Astrocyte of the hippocampus (primary cell): ENCODE results near the gene CBY1.

Source experiments
- DNase-seq: peaks from one replicate; pipeline ENCODE4 v3.0.0; 2011; ENCODE audit warnings: low read depth, low spot score

CBY1 gene

GRCh38 chr22:38700789-38701628 lies 44.6 kb downstream of the CBY1 start, which contains the start of gene JOSD1:
Gene JOSD1 (minus strand): TSS chr22:38700943. CDS start chr22:38699987, 956 bp downstream.
- peak; percentile 99 for DNase-seq

DNA sequence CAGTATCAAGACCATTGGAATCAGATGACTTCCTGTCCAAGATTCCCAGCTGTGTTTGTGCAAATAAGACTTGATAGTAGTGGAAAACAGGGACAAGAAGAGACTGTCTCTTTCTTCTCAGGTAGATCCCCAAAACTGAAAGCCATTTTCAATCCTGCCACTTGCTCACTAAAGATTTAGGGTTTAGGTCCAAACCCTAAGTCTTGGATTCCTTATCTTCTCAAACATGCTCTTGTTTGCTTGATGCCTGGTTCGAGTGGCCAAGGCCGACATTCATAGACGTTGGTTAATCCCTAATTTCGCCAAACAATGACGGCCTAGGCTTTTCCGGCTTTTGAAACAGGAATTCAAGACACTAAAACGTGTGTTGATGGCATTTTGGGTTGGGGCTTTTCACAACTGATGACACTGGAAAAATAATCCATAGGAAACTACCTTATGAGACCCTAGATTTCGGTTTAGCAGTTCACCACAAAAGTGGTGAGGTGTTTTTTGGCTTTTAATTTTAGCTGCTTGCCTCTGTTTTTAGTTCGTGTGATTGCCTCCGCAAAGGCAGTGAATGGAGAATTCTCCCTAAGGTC lies 48.3 kb downstream of the CBY1 start:
- DNase-seq = no peak

GRCh38 chr22:38705235-38706100 lies 49.0 kb downstream of the CBY1 start, which contains the start of gene GTPBP1:
Gene GTPBP1 (plus strand): TSS chr22:38705944. CDS start chr22:38705956, 12 bp downstream.
- DNase-seq = peak; percentile 100

DNA sequence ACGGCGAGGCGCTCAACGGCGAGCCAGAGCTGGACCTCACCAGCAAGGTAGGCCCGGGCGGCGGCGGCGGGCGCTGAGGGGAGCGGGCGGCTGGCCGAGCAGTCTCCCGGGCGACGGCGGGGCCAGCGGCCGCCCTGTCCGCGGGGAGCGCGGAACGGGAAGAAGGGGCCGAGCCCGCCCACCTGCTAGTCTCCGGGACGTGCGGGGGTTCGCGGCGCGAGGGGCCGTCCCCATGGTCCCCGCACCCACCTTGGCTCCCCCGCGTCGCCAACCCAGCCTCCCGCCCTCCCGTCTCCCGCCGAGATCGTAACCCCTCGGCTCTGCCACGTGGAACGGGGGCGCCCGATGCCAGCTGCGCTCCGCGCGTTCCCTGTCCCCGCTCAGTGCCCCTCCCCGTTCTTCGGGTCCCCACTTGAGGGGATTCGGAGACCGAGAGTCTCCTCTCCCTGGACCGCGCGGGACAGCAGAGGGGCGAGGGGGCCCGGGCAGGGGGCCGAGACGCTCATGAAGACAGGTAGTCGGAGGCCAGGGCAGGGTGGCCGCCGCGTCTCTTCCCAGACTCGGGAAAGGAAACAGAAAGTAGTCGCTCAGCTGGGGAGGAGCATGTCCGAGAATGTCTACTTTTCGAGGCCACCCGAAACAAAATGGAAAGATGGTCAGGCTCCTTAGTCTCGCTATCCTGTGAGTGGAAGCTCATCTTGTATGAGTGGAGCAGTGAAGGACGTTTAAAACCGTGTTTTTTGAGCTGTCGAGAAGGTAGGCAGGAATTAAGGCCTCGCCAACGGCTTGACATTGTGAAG lies 49.9 kb downstream of the CBY1 start:
- DNase-seq = peak; percentile 64

GRCh38 chr22:38706901-38707195 lies 50.4 kb downstream of the CBY1 start:
- DNase-seq = no peak

GRCh38 chr22:38707346-38707745 lies 50.9 kb downstream of the CBY1 start:
- DNase-seq = peak; percentile 14

GRCh38 chr22:38707984-38708383 lies 51.5 kb downstream of the CBY1 start:
- DNase-seq = no peak

DNA sequence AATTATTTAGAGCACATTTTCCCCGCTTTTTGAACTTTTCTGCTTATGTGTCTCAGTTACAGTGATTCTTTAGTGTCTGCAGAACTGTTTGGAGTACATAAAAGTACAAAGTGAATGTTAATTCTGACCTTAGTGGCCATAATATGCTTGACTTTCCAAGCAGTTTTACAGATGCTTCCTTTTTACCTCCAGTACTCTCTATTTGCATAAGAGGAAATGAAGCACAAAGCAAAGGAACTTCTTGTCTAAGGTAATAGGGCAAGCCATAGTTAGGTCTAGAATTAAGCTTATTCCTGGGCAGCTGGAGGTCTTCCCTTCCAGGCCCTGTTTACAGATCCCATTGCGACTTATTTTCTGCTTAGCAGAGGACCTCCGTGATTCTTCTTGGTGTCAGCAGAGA lies 52.9 kb downstream of the CBY1 start:
- no peak for DNase-seq

- DNase-seq = no peak
Measured at GRCh38 chr22:38710351-38710750, 53.9 kb downstream of the CBY1 start.

DNA sequence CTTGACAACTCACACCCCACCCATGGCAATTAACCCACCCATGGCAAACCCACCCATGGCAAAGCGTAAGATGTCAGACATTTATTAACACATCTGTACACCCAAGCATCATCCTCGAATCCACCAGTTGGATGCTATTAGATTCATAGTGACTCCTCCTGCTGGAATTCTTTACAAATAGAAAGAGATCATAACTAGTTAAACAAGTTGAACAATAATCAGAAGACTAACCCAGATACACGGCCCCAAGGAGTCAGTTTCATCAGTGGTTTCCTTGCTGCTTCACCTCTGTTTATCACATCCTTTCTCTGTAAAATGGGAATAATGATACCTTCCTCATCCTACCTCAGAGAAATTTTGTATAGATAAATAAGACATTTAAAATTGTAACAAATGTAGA lies 54.4 kb downstream of the CBY1 start:
- no peak for DNase-seq

DNA sequence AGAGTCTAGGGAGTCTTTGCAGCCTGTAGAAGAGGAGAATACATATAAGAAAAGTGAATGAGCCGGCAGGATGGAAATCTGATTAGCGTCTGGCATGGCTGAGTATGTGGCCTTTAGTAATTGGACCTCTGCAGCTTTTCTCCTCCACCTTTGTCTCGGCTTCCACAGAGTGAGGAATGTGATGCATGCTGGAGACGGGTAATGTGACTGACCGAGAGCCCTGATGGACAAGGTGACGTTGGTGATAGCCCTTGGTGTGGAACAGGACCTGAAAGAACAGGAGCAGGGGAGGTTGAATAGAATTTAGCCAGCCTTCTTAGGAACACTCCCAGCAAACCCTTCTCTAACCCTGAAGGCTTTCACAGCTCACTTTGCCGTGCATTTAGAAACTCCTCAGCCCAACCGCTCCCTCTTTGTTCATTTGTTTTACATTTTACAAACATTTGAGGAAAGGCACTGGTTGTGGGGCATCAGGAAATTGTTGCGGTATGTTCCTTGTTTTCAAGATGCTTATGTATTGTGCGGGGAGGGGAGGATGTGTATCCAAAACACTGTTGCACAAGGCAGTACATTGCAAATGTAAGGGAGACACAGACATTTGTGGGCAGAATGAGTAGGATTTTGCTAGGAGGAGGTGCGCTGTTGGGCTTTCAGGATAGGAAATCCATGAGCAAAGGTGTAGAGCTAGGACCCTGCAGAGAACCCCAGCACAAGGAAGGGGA lies 56.2 kb downstream of the CBY1 start:
- peak; percentile 30 for DNase-seq

DNA sequence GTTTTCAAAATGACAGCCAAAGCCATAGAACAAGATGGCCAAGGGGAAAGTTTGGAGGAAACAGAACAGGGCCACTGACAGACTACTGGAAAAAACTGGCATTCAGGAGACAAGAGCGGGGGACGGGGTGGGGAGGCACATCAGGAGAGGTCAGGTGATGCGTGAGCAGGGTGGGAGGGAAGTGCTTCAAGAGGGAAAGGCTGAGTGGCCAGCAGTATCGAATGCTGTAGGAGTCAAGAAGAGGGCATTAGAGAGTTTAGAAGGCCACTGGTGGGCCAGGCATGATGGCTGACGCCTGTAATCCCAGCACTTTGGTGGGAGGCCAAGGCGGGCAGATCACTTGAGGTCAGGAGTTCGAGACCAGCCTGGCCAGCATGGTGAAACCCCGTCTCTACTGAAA lies 57.5 kb downstream of the CBY1 start:
- DNase-seq = no peak

- no peak for DNase-seq
Measured at GRCh38 chr22:38715176-38715764, 58.8 kb downstream of the CBY1 start.

DNA sequence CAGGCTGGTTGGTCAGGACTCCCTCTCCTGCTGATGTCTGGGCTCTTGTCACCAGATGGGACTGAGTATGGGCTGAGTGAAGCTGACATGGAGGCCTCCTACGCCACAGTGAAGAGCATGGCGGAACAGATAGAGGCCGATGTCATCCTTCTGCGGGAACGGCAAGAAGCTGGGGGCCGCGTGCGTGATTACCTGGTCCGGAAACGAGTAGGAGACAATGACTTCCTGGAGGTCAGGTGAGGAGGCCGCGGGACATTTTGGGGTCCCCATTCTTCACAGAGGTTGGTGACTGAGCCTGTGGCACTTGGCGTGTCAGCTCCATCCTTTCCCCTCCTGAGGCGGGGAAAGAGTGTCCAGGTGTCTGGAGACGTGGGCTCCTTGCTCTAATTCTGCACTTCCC lies 59.4 kb downstream of the CBY1 start:
- no peak for DNase-seq

DNA sequence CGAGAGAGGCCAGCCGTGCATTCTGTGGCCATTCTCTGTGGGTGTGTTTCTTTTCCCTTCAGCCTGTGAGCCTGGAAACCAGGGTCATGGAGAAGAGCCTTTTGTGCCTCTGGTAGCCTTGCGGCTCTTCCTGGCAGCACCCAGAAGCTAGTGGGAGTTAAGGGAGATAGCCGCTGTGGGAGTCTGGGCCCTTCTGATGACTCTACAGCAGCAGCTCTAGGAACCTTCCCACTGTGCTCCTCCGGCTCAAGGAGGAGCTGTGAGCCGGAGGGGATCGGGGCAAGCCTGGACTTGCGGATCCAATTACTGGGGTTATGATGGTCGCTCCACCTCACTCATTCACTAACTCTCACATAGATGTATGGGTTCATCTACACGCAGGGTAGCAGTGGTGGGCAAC lies 59.8 kb downstream of the CBY1 start:
- no peak for DNase-seq

DNA sequence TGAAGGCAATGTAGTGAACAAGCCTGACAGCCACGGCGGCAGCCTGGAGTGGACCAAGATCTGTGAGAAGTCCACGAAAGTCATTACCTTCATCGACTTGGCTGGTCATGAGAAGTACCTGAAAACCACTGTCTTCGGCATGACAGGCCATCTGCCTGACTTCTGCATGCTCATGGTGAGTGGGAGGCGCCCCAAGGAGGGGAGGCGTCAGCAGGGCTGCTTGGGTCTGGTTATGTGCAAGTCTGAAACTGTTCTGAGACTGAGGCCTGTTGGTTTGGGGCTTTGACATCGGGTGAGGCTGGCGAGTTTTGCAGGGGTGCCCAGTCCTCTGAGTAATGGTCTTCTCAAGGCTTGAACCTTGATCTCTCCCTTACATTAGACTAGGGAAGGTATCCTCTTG lies 60.4 kb downstream of the CBY1 start:
- DNase-seq = no peak

DNA sequence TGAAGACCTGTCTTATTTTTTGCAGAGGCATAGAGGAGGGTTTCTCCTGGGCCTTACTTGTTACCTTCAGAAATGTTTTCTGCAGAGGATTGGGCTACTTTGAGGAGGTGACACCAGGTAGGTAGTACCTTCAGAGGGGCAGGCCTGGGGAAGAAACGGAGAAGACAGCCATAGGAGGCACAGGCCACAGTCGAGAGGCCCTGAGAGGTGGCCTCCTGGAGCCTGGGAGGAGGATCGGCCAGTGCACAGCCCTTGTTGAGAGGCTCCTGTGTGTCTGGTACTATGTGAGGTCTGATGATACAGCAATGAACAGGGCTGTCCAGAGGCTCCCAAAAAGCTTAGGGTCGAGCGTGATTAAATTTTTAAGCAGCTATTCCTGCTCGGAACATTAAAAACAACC lies 60.8 kb downstream of the CBY1 start:
- no peak for DNase-seq

DNA sequence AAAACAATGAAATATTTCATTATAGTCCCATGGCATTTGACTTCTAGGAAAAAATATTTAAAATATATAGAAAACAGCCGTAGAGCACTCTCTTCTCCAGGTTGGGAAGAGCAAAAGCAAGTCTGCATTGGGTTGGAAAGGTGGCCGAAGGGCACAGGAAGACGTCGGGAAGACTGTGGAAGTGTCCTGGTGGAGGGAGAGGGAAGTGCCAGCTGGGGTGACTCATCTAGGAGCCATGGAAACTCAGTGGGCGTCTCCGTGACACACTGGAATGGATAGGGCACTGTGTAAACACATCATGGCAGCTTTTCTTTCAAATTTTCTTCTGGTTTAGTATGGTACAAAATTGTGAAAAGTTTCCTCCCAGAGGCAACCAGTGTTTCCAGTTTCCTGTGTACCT lies 62.0 kb downstream of the CBY1 start:
- DNase-seq = peak; percentile 88

- DNase-seq = no peak
Measured at GRCh38 chr22:38719196-38719595, 62.8 kb downstream of the CBY1 start.

DNA sequence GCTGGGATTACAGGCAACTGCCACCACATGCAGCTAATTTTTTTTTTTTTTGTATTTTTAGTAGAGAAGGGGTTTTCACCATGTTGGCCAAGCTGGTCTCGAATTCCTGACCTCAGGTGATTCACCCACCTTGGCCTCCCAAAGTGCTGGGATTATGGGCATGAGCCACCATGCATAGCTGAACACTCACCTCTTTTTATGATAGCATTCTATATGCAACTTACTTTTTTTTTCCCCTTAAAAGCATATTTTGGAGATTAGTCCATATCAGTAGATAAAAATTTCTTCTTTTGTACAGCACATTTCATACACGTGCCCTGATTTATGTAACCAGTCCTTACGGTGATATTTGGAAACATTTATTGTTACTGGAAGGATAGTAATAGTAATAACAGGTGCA lies 63.9 kb downstream of the CBY1 start:
- DNase-seq = no peak

- no peak for DNase-seq
Measured at GRCh38 chr22:38721551-38721950, 65.1 kb downstream of the CBY1 start.
